Activated CD4-positive, alpha-beta T cell treated with anti-CD3 and anti-CD28 coated beads for 24 hours (primary cell): ENCODE results near the gene DBP.

Source experiments
- DNase-seq, 2 donors: peaks; one replicate each; pipeline ENCODE4 v3.0.0-alpha.2; 2020; ENCODE audit warnings: low read depth in 2 of 2

Gene DBP

DNA sequence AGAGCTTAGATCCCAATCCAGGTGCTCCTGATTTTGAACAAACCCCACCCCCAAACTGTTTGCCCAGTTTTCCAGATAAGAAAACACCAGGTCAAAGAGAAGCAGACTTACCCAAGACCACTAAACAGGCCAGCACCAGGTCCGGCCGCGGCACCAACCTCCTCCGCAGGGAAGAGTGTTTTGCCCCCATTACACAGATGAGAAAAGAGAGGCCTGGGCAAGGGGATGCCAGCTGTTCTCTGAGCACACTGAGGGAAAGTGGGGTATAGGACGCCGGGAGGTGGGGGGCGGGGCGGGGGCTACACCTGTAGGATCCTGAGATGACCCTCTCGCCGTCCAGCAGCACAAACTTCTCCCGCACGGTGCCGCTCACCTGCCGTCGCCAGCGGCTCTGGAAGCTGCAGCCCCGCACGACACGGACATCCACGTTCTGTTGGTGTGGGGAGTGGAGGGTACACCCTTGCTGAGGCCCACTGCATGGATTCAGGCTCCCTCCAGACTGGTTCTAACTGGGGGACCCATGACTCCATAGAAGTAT is 27.5 kb downstream of the DBP start:
- no peak for DNase-seq

DNA sequence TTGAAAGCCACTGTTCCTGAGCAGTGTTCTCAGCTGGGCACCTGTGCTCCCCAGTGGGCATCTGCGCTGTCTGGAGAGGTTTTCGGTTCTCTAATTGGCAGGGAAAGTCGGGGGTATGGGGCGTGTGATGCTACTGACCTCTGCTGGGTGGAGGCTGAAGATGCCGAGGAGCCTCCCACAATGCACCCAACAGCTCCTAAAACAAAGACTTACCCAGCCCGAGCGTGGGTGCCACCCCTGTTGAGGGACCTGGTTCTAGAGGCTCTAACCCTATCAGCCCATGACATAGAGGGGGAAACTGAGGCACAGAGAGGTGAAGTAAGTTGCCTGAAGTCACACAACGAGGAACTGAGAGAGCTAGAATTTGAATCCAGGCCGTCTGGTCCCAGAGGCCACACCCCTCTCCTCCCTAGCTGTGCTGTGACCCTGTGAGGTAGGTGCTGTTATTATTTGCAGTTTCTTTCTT is 28.3 kb downstream of the DBP start:
- no peak for DNase-seq

DNA sequence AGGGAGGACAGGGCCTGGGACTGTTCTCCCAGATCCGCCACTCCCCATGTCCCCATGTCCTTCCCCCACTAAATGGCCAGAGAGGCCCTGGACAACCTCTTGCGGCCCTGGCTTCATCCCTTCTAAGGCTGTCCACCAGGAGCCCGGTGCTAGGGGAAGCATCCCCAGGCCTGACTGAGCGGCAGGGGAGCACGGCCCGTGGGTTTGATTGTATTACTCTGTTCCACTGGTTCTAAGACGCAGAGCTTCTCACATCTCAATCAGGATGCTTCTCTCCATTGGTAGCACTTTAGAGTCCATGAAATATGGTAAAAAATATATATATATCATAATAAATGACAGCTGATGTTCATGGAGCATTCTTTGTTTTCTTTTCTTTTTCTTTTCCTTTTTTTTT is 29.8 kb downstream of the DBP start:
- no peak for DNase-seq

DNA sequence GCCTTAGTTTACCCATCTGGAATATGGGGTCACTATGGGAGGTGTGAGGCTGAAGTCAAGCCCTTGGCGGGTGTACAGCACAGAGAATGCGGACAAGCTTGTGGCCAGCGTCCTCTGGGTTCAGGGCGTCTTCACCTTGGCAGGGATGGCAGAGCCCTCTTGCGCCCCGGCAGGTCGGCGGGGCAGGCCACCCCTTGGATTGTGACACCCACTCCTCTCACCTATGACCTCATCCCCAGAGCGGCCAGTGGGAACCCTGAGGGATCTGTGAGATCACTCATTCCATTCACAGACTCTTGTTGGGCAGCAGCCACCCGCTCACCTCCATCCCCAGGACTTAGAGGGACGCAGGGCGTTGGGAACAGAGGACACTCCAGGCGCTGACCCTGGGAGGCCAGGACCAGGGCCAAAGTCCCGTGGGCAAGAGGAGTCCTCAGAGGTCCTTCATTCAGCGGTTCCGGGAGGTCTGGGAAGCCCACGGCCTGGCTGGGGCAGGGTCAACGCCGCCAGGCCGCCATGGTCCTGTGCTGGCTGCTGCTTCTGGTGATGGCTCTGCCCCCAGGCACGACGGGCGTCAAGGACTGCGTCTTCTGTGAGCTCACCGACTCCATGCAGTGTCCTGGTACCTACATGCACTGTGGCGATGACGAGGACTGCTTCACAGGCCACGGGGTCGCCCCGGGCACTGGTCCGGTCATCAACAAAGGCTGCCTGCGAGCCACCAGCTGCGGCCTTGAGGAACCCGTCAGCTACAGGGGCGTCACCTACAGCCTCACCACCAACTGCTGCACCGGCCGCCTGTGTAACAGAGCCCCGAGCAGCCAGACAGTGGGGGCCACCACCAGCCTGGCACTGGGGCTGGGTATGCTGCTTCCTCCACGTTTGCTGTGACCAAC is 30.5 kb downstream of the DBP start, which contains the start of gene SPACA4:
Gene SPACA4 (plus strand): TSS at position 280 of the 896 bp plus-strand sequence. CDS start 237 bp downstream, at position 517.
- DNase-seq = no peak

DNA sequence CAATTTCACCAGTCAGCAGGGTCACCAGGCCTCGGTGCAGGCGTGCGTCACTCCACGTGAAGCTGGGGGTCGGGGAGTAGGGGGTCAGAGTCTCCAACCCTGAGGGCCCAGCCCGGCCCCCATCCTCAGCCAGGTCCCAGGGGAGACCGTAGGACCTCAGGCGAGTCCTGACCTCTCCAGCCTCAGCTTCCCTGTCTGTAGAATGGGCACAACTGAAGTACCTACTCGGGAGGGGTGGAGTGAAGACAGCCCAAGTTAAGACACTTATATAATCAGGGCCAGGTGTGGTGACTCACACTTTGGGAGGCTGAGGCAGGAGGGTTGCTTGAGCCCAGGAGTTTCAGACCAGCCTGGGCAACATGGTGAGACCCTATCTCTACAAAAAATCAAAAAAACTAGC is 33.3 kb downstream of the DBP start:
- DNase-seq = no peak

DNA sequence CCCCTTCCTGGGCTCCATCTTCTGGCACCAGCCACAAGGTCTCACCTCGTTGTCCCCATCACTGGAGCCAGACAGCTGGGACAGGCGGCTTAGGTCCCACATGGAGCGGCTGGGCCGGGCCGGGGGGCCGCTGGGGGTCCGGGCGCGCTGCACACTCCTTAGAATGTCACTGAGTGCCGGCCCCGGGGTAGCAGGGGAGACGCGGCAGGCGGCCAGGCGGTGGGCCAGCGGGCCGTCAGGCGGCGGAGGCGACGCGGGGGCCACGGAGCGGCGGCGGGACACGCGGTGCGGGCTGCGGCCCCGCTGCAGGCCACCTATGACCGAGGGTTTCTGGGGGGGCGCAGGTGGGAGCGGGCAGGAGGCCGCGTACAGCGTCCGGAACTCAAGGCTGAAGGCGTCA is 33.7 kb downstream of the DBP start:
- DNase-seq = no peak

DNA sequence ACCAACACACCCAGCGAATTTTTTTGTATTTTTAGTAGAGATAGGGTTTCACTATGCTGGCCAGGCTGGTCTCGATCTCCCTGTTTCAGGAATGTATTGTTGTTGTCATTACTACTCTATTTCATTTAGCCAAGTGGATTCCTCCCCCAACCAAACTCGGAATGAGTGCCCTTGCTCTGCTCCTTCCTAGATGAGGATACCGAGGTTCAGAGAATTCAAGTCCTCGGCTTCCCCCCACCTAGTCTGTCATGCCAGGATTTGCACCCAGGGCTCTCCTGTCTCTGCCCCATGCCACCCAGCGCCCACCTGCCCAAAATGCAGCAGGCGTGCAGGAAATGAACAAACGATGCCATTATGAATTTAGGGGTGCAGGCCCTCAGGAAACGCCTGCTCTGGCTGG is 34.2 kb downstream of the DBP start:
- no peak for DNase-seq

DNA sequence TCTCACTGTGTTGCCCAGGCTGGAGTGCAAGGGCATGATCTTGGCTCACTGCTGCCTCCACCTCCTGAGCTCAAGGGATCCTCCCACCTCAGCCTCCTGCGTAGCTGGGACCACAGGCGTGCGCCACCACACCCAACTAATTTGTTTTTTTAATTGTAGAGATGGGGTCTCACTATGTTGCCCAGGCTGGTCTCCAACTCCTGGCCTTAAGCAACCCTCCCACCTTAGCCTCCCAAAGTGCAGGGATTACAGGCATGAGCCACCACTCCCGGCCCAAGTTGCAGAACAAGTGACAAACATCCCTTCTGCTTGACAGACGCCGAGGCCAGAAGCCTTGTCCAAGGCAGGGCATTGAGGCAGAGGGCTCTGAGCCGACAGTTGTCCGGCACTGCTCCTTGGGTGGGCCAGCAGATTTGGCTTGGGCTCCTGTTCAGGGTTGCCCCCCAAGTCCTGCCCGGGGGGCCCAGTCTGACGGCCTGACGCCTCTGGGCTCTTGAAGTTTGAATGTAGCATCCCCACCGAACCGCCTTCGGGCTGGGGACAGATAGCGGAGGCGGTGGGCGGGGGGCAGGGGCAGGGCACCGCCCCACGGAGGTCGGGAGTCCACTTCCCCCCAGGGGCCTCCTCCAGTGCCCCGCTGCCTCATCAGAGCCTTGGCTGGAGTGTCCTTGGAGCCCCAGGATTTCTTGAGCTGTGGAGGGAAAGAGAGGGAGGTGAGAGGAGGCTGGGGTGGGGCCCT is 36.3 kb downstream of the DBP start:
- DNase-seq = no peak

DNA sequence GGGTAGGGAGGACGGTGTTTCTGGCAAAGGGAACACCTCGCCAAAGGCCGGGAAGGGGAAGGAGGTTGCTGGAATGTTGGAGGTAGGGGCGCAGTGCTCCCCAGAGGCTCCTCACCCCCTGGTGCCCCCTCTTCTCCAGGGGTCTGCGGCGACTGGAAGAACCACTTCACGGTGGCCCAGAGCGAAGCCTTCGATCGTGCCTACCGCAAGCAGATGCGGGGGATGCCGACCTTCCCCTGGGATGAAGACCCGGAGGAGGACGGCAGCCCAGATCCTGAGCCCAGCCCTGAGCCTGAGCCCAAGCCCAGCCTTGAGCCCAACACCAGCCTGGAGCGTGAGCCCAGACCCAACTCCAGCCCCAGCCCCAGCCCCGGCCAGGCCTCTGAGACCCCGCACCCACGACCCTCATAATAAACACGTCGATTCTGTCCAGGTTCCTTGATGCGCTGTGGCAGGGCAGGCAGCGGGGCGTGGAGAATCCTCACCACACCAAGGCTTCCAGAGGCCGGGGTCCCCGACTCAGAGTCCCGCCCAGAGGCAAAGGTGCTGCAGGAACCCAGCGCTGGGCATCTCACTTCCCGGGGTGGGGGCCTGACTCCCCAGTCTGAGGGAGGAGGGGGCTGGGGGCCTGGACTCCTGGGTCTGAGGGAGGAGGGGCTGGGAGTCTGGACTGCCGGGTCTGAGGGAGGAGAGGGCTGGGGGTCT is 38.0 kb downstream of the DBP start:
- DNase-seq = no peak

DNA sequence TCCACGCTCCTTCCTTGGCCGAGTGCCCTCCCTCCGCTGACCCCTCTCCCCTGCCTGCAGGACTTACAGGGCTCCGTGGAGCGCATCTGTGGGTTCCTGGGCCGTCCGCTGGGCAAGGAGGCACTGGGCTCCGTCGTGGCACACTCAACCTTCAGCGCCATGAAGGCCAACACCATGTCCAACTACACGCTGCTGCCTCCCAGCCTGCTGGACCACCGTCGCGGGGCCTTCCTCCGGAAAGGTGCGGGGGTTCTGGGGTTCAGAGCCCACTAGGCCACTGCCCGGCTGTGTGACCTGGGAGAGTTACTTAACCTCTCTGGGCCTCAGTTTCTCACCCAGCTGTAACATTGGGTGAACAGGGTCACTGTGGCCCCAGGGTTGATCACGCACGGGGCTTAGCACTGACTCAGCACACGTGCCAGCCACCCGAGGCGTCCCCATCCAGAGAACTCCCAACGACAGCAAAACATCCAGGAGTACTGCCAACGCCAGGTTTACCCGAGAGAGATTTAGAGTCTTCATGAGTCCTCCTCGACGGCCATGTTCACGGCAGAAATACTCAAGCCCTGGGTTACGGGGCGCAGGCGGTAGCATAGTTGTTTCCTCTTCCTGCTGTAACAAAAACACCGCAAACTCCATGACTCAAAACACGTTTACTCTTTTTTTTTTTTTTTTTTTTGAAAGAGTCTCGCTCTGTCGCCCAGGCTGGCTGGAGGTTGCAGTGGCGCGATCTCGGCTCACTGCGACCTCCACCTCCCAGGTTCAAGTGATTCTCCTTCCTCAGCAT is 40.3 kb downstream of the DBP start:
- no peak for DNase-seq

DNA sequence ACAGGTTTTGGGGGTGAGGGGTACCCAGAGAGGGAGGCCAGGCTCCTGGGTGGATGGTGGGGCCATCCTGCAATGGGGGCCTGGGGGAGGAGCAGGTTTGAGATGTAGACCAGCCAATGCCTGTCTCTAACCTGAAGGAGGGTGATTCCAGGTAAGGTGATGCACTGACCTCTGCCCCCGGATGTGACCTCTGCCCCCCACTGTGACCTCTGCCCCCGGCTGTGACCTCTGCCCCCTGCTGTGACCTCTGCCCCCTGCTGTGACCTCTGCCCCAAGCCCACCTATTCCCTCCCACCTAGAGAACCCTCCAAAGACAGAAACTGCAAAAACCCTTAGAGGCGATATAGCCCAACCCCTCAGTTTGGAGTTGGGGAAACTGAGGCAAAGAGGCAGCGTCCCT is 40.9 kb downstream of the DBP start:
- no peak for DNase-seq

DNA sequence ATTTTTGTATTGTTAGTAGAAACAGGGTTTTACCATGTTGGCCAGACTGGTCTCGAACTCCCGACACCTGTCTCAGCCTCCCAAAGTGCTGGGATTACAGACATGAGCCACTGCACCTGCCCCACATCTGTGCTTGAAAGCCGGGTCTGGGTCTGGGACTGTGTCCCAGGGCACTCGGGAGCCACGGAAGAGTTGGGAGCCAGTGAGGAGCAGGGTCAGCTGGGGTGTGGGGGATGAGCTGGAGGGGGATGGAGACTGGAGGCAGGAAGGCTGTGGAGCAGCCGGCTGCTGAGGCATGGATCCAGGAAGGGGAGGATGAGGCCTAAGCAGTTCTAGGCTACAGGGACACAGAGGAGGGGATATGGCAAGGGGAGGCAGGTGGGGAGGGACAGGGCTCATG is 41.3 kb downstream of the DBP start:
- DNase-seq = no peak

DNA sequence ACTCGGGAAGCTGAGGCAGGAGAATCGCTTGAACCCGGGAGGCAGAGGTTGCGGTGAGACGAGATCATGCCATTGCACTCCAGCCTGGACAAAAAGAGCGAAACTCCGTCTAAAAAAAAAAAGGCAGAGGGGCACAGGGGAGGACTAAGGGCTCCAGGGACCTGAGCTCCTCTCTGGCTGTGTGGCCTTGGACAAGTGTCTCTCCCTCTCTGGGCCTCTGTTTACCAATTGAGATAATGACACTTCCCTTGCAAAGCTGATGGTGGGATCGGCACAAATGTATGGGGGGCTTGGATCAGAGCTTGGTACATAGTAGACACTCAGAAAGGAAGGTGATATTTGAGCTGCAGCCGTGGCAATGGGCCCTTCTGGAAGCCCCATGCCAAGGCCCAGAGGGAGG is 42.0 kb downstream of the DBP start:
- no peak for DNase-seq

DNA sequence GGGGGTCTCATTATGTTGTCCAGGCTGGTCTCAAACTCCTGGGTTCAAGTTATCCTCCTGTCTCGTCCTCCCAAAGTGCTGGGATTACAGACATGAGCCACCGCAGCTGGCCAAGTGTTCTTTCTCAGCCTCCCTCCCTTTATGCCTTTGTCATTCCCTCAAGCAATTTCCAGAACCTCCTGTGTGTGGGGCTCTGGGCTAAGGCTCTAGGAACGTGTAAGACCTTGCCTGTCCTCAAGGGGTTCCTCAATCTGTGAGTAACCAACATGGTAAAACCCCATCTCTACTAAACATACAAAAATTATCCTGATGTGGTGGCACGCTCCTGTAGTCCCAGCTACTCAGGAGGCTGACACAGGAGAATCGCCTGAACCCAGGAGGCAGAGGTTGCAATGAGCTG is 46.2 kb downstream of the DBP start:
- DNase-seq = no peak

DNA sequence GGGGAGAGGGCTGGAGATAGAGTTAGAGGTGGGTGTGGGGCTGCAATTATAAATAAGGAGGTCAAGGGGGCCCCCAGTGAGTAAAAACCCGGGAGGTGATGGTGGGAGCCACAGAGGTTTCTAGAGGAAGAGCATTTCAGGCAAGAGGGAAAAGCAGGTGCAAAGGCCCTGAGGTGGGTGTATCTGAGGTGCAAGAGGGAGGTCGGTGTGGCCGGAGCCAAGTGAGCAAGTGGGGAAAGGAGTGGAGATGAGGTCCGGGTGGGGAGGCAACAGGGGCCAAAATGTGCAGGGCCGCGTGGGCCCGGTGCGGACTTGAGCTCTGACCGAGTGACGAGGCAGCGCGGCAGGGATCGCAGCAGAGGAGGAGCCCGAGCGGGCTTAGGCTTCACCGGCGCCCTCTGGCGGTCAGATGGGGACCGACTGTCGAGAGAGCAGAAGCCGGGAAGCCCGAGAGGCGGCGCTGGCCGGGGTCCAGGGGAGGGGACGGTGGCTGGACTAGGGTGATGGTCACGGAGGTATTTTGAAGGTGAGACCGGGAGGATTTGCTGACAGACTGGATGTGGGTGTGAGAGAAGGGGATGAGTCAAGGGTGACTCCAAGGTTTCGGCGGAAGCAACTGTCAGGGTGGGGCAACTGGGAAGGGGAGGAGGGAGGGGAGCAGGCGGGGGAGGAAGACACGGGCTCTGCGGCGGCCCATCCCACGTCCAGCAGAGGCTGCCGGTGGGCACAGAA is 48.3 kb downstream of the DBP start:
- DNase-seq = peak; percentile 73 to 84

DNA sequence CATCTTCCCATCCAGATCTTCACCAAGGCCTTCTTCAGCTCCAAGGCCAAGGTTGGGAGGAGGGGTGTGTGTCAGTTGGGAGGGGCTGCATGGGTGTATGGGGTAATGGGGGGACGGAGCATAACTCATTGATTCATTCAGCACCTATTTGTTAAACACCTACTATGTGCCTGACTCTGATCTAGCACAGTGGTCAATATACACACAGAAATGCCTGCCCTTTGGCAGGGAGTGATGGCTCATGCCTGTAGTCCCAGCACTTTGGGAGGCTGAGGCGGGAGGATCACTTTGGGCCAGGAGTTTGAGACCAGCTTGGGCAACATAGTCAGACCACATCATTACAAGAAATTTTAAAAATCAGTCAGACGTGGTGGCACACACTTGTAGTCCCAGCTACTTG is 49.8 kb downstream of the DBP start:
- DNase-seq = no peak

DNA sequence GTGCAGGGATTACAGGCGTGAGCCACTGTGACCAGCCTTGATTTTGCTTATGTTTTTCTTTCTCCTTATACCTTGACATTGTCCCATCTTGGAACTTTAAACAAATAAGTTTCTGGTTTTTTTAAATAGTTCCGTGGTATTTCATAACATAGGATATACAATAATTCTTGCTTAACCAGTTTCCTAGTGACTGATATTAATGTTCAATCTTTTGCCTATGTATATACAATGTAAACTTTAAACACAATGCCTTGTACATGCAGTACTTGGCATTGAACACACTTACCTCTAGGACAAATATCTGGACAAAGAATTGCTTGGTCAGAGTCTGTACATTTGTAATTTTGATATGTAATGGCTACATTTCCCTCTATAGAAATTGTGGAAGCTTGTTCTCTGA is 55.0 kb downstream of the DBP start:
- no peak for DNase-seq
